HepG2 (cell line): ENCODE results near the gene CDC25C. TPM values are rescaled to one million over a fixed set of nuclear protein-coding genes. Genes with fewer than 3 reads are reported as not detected.

Experiments
- BRF2 ChIP-seq: sonication (generic); formaldehyde crosslinking; IDR thresholded peaks from 2 replicates; pipeline ENCODE4 v1.8.1; 2022; ENCODE audit warnings: mild to moderate bottlenecking, missing genetic modification reagents
- CREM ChIP-seq, 2 experiments: sonication (generic) in 1 of 2; formaldehyde crosslinking in 1 of 2; IDR thresholded peaks; 2 replicates each; pipeline versions ENCODE4 v1.4.0 to v1.6.1; 2016 to 2020; ENCODE audit warnings: antibody characterized with exemption in 1 of 2, mild to moderate bottlenecking in 1 of 2, missing genetic modification reagents in 1 of 2
- HES4 ChIP-seq: sonication (generic); formaldehyde crosslinking; IDR thresholded peaks from 2 replicates; pipeline ENCODE4 v1.9.0; 2021; ENCODE audit warnings: mild to moderate bottlenecking, missing genetic modification reagents, borderline replicate concordance
- REPIN1 ChIP-seq: sonication (generic); formaldehyde crosslinking; IDR thresholded peaks from 2 replicates; pipeline ENCODE4 v1.8.0; 2022; ENCODE audit warnings: missing genetic modification reagents, low read depth, mild to moderate bottlenecking, borderline replicate concordance
- ZNF276 ChIP-seq: sonication (generic); formaldehyde crosslinking; IDR thresholded peaks from 2 replicates; pipeline ENCODE4 v1.4.0; 2020; ENCODE audit warnings: mild to moderate bottlenecking, low read depth, missing genetic modification reagents
- ZNF646 ChIP-seq: sonication (generic); formaldehyde crosslinking; IDR thresholded peaks from 2 replicates; pipeline ENCODE4 v1.9.0; 2021; ENCODE audit warnings: mild to moderate bottlenecking, missing genetic modification reagents
- polyA plus RNA-seq, 8 experiments: library from polyadenylated mRNA; depleted of rRNA in 3 of 8; stranded (reverse) in 7 of 8; unstranded in 1 of 8; fragments of >200 nt; fragmentation: Illumina TruSeq in 4 of 8; extraction: Trizol in 4 of 8; gene quantifications; 2 replicates each; pipeline versions ENCODE4 v1.2.1 to v1.2.3, GENCODE V29; 2011 to 2016; ENCODE audit warnings: low read depth in 4 of 8, missing spikeins in 1 of 8, mixed read lengths in 1 of 8; ENCODE audit not compliant: insufficient read depth in 1 of 8
- total RNA-seq, 5 experiments: library from RNA; depleted of rRNA; stranded (reverse); fragments of >200 nt; fragmentation: Illumina TruSeq; extraction: Trizol; gene quantifications; 2 replicates each; pipeline ENCODE4 v1.2.3, GENCODE V29; 2016; ENCODE audit warnings: low read depth in 1 of 5
- TF ChIP-seq, protein P1 (sequence below): sonication (generic); formaldehyde crosslinking; IDR thresholded peaks from 2 replicates; pipeline ENCODE4 v1.4.0; 2020; ENCODE audit warnings: missing genetic modification reagents, borderline replicate concordance
- TF ChIP-seq, protein P2 (sequence below): sonication (generic); formaldehyde crosslinking; IDR thresholded peaks from 2 replicates; pipeline ENCODE4 v1.4.0; 2020; ENCODE audit warnings: missing genetic modification reagents, mild to moderate bottlenecking, borderline replicate concordance

The CDC25C gene
- total and polyA plus RNA-seq, 2 of the 13 experiments (the other 11 are each of a cell fraction or from before 2014, with no cell fraction given): 17.7 to 27.6 TPM

DNA sequence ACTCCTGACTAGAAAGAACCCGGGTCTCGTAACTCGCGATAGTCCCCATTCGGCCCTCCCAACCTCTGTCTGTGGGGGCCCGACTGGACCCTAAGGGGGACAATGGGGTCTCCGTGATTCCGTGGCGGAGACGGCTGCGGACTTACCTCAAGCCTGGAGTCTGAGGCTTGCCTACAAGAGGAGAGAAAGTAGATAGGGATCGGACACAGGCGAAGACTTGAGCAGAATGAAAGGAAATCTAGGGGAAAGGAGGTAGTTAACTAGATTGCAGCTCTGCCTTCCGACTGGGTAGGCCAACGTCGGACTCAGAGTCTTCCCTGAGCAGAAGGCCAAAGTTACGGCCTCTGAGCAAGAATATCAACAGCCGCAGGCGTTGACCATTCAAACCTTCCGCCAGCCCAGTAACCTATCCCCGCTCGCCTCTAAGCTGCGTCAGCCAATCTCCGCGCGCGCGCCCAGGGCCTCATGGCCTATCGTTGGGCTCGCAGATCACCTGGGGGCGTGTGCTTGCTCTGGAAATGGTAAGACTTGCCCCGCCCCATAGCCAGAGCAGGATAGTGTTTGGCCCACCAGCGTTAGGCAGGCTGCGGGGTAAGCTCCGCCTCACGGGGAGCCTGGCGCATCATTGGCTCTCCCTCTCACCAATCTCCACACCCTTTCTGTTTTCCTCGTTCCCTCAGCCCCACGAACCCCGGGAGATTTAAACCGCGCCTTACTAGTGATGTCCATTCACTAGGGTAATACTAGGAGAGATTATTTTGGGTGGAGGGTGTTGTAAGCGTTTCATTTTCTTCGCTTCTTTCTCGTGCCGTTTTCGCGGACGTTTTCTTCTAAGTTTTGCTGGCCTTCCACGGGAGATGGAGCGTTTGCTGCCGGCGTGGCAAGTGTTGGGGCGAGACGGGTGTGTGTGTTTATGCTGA, at the start of gene CDC25C (continued):
- TF ChIP-seq, protein P1, sequence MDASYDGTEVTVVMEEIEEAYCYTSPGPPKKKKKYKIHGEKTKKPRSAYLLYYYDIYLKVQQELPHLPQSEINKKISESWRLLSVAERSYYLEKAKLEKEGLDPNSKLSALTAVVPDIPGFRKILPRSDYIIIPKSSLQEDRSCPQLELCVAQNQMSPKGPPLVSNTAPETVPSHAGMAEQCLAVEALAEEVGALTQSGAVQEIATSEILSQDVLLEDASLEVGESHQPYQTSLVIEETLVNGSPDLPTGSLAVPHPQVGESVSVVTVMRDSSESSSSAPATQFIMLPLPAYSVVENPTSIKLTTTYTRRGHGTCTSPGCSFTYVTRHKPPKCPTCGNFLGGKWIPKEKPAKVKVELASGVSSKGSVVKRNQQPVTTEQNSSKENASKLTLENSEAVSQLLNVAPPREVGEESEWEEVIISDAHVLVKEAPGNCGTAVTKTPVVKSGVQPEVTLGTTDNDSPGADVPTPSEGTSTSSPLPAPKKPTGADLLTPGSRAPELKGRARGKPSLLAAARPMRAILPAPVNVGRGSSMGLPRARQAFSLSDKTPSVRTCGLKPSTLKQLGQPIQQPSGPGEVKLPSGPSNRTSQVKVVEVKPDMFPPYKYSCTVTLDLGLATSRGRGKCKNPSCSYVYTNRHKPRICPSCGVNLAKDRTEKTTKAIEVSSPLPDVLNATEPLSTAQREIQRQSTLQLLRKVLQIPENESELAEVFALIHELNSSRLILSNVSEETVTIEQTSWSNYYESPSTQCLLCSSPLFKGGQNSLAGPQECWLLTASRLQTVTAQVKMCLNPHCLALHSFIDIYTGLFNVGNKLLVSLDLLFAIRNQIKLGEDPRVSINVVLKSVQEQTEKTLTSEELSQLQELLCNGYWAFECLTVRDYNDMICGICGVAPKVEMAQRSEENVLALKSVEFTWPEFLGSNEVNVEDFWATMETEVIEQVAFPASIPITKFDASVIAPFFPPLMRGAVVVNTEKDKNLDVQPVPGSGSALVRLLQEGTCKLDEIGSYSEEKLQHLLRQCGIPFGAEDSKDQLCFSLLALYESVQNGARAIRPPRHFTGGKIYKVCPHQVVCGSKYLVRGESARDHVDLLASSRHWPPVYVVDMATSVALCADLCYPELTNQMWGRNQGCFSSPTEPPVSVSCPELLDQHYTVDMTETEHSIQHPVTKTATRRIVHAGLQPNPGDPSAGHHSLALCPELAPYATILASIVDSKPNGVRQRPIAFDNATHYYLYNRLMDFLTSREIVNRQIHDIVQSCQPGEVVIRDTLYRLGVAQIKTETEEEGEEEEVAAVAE (CRISPR knock-in tag): 0 out of 2 replicates have a peak, but pooled peaks have one; percentile 23
- TF ChIP-seq HES4 (no peak), BRF2 (peak; percentile 76; the same call in 1 of the 2 replicates), ZNF646 (CRISPR knock-in tag) (no peak), ZNF276 (no peak), REPIN1 (CRISPR knock-in tag) (peak; percentile 73; the same call in 1 of the 2 replicates), CREM (IDR thresholded peaks at IDR 0.05) (peak; percentile 50; the same call in 1 of the 2 replicates), CREM (CRISPR knock-in tag; IDR thresholded peaks at IDR 0.05) (no peak)
- TF ChIP-seq, protein P2, sequence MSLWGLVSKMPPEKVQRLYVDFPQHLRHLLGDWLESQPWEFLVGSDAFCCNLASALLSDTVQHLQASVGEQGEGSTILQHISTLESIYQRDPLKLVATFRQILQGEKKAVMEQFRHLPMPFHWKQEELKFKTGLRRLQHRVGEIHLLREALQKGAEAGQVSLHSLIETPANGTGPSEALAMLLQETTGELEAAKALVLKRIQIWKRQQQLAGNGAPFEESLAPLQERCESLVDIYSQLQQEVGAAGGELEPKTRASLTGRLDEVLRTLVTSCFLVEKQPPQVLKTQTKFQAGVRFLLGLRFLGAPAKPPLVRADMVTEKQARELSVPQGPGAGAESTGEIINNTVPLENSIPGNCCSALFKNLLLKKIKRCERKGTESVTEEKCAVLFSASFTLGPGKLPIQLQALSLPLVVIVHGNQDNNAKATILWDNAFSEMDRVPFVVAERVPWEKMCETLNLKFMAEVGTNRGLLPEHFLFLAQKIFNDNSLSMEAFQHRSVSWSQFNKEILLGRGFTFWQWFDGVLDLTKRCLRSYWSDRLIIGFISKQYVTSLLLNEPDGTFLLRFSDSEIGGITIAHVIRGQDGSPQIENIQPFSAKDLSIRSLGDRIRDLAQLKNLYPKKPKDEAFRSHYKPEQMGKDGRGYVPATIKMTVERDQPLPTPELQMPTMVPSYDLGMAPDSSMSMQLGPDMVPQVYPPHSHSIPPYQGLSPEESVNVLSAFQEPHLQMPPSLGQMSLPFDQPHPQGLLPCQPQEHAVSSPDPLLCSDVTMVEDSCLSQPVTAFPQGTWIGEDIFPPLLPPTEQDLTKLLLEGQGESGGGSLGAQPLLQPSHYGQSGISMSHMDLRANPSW: peak; percentile 72; the same call in 1 of the 2 replicates
